SU-DHL-6 (cell line): ENCODE results near the gene DUSP5.

Experiments used
- H2AFZ ChIP-seq: fragments of 200-600 bp; sonication (generic); 2 replicates; pipeline ENCODE4 v1.6.1; 2014; ENCODE audit warnings: low read depth, mild to moderate bottlenecking, moderate library complexity, mixed read lengths, antibody characterized with exemption, low read length; ENCODE audit not compliant: severe bottlenecking
- H3F3A ChIP-seq: fragments of 200-600 bp; shearing (Covaris generic); 2 replicates; pipeline ENCODE4 v1.6.0; 2016; ENCODE audit warnings: antibody characterized with exemption, mild to moderate bottlenecking; ENCODE audit not compliant: insufficient read depth
- H3K27ac ChIP-seq: fragments of 200-600 bp; sonication (generic); 2 replicates; pipeline ENCODE4 v1.5.1; 2016; ENCODE audit warnings: low read depth, mild to moderate bottlenecking, low read length, moderate library complexity, mixed read lengths
- H3K27me3 ChIP-seq: fragments of 200-600 bp; sonication (generic), shearing (Covaris generic); 2 replicates; pipeline ENCODE4 v1.6.0; 2014; ENCODE audit warnings: mild to moderate bottlenecking, low read length
- H3K36me3 ChIP-seq: fragments of 200-600 bp; sonication (generic); 2 replicates; pipeline ENCODE4 v1.6.1; 2014; ENCODE audit warnings: mild to moderate bottlenecking, low read length, mixed read lengths
- H3K4me2 ChIP-seq: fragments of 300-600, 200-600 bp; shearing (Covaris generic), sonication (generic); 2 replicates; pipeline ENCODE4 v1.6.0; 2014; ENCODE audit warnings: low read length, low read depth, mild to moderate bottlenecking; ENCODE audit not compliant: poor library complexity, severe bottlenecking
- H3K4me3 ChIP-seq: fragments of 200-600 bp; sonication (generic); 2 replicates; pipeline ENCODE4 v1.5.1; 2014; ENCODE audit warnings: antibody characterized with exemption, low read length, mild to moderate bottlenecking, mixed read lengths; ENCODE audit not compliant: insufficient read depth, poor library complexity, severe bottlenecking
- H3K79me2 ChIP-seq: fragments of 200-600 bp; sonication (generic); 2 replicates; pipeline ENCODE4 v1.6.1; 2014; ENCODE audit warnings: mild to moderate bottlenecking, low read length, moderate library complexity; ENCODE audit not compliant: insufficient read depth
- H3K9ac ChIP-seq: fragments of 200-600 bp; sonication (generic); 2 replicates; pipeline ENCODE4 v1.7.0; 2014; ENCODE audit warnings: mild to moderate bottlenecking, low read length
- H3K9me2 ChIP-seq: fragments of 200-600 bp; sonication (generic); replicated peaks from 2 replicates; pipeline ENCODE4 v1.6.1; 2014; ENCODE audit warnings: low read length; ENCODE audit not compliant: insufficient read depth
- H3K9me3 ChIP-seq: fragments of 200-600 bp; sonication (generic); 2 replicates; pipeline ENCODE4 v1.6.1; 2014; ENCODE audit warnings: low read length, mixed read lengths; ENCODE audit not compliant: insufficient read depth
- H4K20me1 ChIP-seq: fragments of 200-600 bp; sonication (generic); 2 replicates; pipeline ENCODE4 v1.6.1; 2014; ENCODE audit warnings: low read depth, mild to moderate bottlenecking, antibody characterized with exemption, low read length, moderate library complexity, mixed read lengths
- CTCF ChIP-seq: fragments of 200-600 bp; sonication (generic); IDR thresholded peaks from one replicate; pipeline ENCODE4 v1.5.1; 2017; ENCODE audit warnings: antibody characterized with exemption, mild to moderate bottlenecking, low read length, moderate library complexity; ENCODE audit not compliant: insufficient read depth, poor library complexity, severe bottlenecking
- EZH2phosphoT487 ChIP-seq: fragments of 200-600 bp; sonication (generic), shearing (Covaris generic); conservative IDR thresholded peaks from 2 replicates; pipeline ENCODE4 v1.6.1; 2018; ENCODE audit warnings: mild to moderate bottlenecking, antibody characterized with exemption, low read length, moderate library complexity, mixed read lengths

DUSP5 gene

GRCh38 chr10:110556969-110557601, 59.4 kb downstream of the DUSP5 start:
- H4K20me1 ChIP-seq = no peaks in the 10 kb centered on the region
- TF ChIP-seq CTCF (peak; percentile 94), EZH2phosphoT487 (no peak)
- peak overlapping the region; percentile 49 for H2AFZ ChIP-seq
- H3K4me2 ChIP-seq = no peak overlapping the region
- H3K9me2 ChIP-seq = no peaks in the 10 kb centered on the region
- no peak overlapping the region for H3K27ac ChIP-seq
- no peaks in the 10 kb centered on the region for H3K36me3 ChIP-seq
- no peaks in the 10 kb centered on the region for H3F3A ChIP-seq
- H3K79me2 ChIP-seq = no peaks in the 10 kb centered on the region
- no peak overlapping the region for H3K4me3 ChIP-seq
- H3K27me3 ChIP-seq = no peaks in the 10 kb centered on the region
- H3K9ac ChIP-seq = no peak overlapping the region
- H3K9me3 ChIP-seq = no peaks in the 10 kb centered on the region

- H3K36me3 ChIP-seq = no peaks in the 10 kb centered on the region
- H3K4me3 ChIP-seq = no peak overlapping the region
- no peak overlapping the region for H2AFZ ChIP-seq
- H3F3A ChIP-seq = no peaks in the 10 kb centered on the region
- no peaks in the 10 kb centered on the region for H4K20me1 ChIP-seq
- H3K9me3 ChIP-seq = no peaks in the 10 kb centered on the region
- no peaks in the 10 kb centered on the region for H3K27me3 ChIP-seq
- TF ChIP-seq CTCF = no peak
- no peak for TF ChIP-seq EZH2phosphoT487
- H3K79me2 ChIP-seq = no peaks in the 10 kb centered on the region
- H3K4me2 ChIP-seq = no peak overlapping the region
- no peak overlapping the region for H3K27ac ChIP-seq
- H3K9me2 ChIP-seq = no peaks in the 10 kb centered on the region
- H3K9ac ChIP-seq = no peak overlapping the region
Measured at GRCh38 chr10:110558041-110558440, 60.3 kb downstream of the DUSP5 start.

- Histone ChIP-seq H4K20me1 (no peaks in the 10 kb centered on the region), H3K27ac (no peak overlapping the region), H3K4me3 (no peak overlapping the region), H3K9me3 (no peaks in the 10 kb centered on the region), H2AFZ (no peak overlapping the region), H3K36me3 (no peaks in the 10 kb centered on the region), H3F3A (peaks cover 2% of the 10 kb centered on the region; the same call in 1 of the 2 replicates), H3K27me3 (no peaks in the 10 kb centered on the region), H3K9me2 (no peaks in the 10 kb centered on the region), H3K4me2 (no peak overlapping the region), H3K79me2 (no peaks in the 10 kb centered on the region), H3K9ac (no peak overlapping the region)
- TF ChIP-seq EZH2phosphoT487 = no peak
- no peak for TF ChIP-seq CTCF
Measured at GRCh38 chr10:110560012-110560411, 62.3 kb downstream of the DUSP5 start.
